HUES48 (cell line): ENCODE results near the gene CCDC185.
"Not testable (repeated sequence)": the region's sequence is repeated elsewhere in the genome, so short reads cannot be mapped to it uniquely, and the experiment has no call there.

Experiments used
- H3K27ac ChIP-seq: one replicate; pipeline ENCODE4 v1.7.0; 2013; ENCODE audit warnings: low read depth, low read length, inconsistent platforms
- H3K27me3 ChIP-seq: 2 replicates; pipeline ENCODE4 v1.6.1; 2013; ENCODE audit warnings: mild to moderate bottlenecking, low read length; ENCODE audit not compliant: control insufficient read depth, insufficient read depth
- H3K36me3 ChIP-seq: 2 replicates; pipeline ENCODE4 v1.6.1; 2013; ENCODE audit warnings: low read length; ENCODE audit not compliant: control insufficient read depth, insufficient read depth
- H3K4me1 ChIP-seq: 2 replicates; pipeline ENCODE4 v1.6.1; 2013; ENCODE audit warnings: mild to moderate bottlenecking, low read length; ENCODE audit not compliant: control insufficient read depth, insufficient read depth
- H3K4me3 ChIP-seq: 2 replicates; pipeline ENCODE4 v1.5.1; 2013; ENCODE audit warnings: mild to moderate bottlenecking, low read depth, low read length
- H3K9ac ChIP-seq: 2 replicates; pipeline ENCODE4 v1.6.1; 2013; ENCODE audit warnings: mild to moderate bottlenecking, low read depth, low read length, moderate library complexity
- H3K9me3 ChIP-seq: 2 replicates; pipeline ENCODE4 v1.6.1; 2013; ENCODE audit warnings: low read length; ENCODE audit not compliant: control insufficient read depth, insufficient read depth

The CCDC185 gene

DNA sequence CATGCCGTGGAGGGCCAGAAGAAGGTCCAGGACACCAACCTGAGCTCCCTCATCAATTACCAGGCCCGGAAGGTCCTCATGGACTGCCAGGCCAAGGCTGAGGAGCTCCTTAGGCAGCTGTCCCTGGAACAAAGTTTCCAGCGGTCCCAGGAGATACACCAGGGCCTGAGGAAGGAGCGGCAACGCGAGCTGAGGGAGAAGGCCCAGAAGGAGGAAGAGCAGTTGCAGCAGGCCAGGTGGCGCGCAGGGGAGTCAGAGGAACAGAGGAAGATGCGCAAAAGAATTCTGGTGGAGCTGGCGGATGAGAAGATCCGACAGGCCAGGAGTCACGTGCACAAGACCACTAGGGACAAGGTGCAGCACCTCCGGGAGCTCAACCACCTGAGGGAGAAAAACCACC lies 1.5 kb downstream of the CCDC185 start:
- Histone ChIP-seq H3K9me3 (no peaks in the 10 kb centered on the region), H3K4me3 (no peak overlapping the region), H3K9ac (no peak overlapping the region), H3K27ac (no peak overlapping the region), H3K4me1 (no peaks in the 10 kb centered on the region), H3K27me3 (peaks cover 17% of the 10 kb centered on the region), H3K36me3 (no peaks in the 10 kb centered on the region)

DNA sequence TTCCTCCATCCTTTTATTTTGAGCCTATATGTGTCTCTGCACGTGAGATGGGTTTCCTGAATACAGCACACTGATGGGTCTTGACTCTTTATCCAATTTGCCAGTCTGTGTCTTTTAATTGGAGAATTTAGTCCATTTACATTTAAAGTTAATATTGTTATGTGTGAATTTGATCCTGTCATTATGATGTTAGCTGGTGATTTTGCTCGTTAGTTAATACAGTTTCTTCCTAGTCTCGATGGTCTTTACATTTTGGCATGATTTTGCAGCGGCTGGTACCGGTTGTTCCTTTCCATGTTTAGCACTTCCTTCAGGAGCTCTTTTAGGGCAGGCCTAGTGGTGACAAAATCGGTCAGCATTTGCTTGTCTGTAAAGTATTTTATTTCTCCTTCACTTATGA lies 6.2 kb downstream of the CCDC185 start:
- H3K9me3 ChIP-seq, H3K27ac ChIP-seq, H3K9ac ChIP-seq, H3K4me1 ChIP-seq, H3K4me3 ChIP-seq, H3K27me3 ChIP-seq, H3K36me3 ChIP-seq: not testable (repeated sequence)

DNA sequence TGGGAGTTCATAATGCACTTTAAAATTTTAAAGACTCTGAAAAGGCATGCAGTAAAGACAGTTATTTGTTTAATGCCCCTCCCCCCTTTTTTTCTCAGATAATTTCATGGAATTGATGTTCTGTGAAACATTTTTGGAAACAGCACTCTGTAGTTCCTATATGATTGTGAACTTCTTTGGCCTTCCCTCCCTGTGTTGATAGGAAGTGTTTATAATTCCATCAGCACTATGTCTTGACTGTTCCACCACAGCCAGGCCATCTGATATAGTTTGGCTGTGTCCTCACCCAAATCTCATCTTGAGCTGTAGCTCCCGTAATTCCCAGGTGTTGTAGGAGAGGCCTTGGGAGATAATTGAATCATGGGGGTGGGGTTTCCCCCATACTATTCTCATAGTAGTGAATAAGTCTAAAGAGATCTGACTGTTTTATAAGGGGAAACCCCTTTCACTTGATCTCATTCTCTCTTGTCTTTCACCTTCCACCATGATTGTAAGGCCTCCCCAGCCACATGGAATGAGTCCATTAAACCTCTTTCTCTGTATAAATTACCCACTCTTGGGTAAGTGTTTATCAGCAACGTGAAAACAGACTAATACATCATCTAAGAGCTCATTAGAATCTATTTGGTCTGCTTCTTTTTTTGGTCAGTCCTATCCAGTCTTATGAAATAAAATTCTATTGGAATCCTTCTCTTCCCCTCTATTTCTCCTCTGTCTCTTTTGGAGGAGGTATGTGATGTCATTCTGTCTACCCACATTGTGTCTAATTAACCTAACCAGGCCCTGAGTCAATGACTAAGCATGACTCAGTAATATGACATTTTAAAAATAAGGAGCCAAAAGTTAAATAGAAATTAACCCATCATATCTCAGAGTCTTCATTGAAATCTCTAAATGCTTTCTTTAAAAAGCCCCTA lies 8.9 kb downstream of the CCDC185 start:
- H3K4me3 ChIP-seq: no peak overlapping the region
- no peak overlapping the region for H3K9ac ChIP-seq

DNA sequence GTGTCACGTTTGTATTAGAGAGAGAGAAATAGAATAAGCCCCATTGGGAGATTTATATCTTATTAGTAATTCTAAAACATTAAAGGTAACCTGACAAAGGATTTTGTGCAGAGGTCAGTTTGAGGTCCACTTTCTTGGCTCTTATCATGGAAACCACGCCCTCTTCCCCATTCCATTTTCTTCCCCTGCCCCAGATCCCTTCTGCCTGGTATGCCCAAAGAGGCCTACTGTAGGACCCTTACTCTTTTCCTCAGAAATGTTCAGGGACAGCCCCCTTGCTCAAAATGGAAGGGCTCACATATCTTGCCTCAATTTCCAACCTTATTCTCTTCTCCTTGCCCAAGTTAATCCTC lies 9.6 kb downstream of the CCDC185 start:
- H3K36me3 ChIP-seq: no peaks in the 10 kb centered on the region
- no peaks in the 10 kb centered on the region for H3K4me1 ChIP-seq
- H3K27ac ChIP-seq: no peak overlapping the region
- H3K27me3 ChIP-seq: no peaks in the 10 kb centered on the region
- no peak overlapping the region for H3K4me3 ChIP-seq
- H3K9ac ChIP-seq: no peak overlapping the region
- no peaks in the 10 kb centered on the region for H3K9me3 ChIP-seq

More for the DNA sequence above, 8.9 kb downstream of the CCDC185 start:
- Histone ChIP-seq H3K4me1 (no peaks in the 10 kb centered on the region), H3K36me3 (no peaks in the 10 kb centered on the region), H3K27ac (no peak overlapping the region), H3K27me3 (no peaks in the 10 kb centered on the region), H3K9me3 (no peaks in the 10 kb centered on the region)

DNA sequence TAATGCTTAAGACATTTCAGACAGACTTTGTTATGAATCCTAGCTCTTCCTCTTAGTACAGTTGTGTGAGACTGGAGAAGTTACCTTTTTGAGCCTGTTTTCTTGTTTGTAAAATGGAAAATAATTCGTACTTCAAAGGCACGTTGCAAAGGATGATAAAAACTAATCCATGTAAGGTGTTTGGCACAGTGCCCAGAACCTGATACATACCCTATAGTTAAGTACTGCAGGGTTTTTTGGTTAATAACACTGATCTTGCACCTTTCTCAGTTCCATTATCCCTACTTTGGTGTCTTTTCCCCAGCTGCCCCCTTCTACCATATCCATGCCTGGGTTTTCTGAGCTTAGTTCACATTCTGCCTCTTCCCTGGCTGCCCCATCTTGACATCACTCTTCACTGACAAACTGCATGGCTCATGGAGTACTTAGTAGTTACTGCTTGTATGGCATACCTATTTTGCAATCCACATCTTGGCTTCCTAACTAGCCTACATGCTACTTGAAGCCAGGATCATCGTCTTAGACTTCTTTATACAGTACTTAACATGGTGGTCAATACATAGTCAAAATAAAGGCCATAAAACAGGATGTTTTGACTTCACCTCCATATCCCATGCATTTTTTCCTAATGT lies 10.1 kb downstream of the CCDC185 start:
- Histone ChIP-seq H3K4me3 (no peak overlapping the region), H3K27me3 (no peaks in the 10 kb centered on the region), H3K9me3 (no peaks in the 10 kb centered on the region), H3K36me3 (no peaks in the 10 kb centered on the region), H3K27ac (no peak overlapping the region), H3K4me1 (no peaks in the 10 kb centered on the region), H3K9ac (no peak overlapping the region)

DNA sequence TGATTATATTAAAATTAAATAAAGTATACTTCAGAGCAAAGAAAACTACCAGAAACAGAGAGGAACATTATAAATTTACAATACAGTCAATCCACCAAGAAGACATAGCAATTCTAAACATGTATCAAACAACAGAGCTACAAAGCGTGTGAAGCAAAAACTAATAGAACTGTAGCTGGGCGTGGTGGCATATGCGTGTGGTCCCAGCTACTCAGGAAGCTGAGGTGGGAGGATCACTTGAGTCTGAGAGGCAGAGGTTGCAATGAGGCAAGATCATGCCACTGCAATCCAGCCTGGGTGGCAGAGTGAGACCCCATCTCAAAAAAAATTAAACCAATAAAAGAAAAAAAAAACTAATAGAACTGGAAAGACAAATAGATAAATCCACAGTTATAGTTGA lies 12.3 kb downstream of the CCDC185 start:
- no peaks in the 10 kb centered on the region for H3K9me3 ChIP-seq
- H3K27me3 ChIP-seq: no peaks in the 10 kb centered on the region
- no peak overlapping the region for H3K27ac ChIP-seq
- no peaks in the 10 kb centered on the region for H3K36me3 ChIP-seq
- H3K4me1 ChIP-seq: no peaks in the 10 kb centered on the region
- no peak overlapping the region for H3K4me3 ChIP-seq
- no peak overlapping the region for H3K9ac ChIP-seq

DNA sequence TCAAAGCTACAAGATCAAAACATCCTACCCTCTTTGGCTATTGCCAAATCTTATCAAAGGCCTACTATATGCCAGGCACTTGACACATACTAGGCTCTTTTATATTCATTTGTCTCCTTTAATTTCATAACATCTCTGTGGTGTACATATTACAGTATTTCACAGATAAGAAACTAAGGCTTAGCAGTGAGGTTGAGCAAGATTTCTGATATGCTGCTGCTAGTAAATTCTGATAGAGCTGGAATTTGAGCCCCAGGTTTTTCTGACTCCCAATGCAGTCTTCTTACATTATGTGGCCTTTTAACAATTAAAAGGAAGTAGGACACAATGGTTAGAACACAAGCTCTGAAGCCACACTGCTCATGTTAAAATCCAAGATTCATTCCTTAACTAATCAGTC lies 16.8 kb downstream of the CCDC185 start:
- Histone ChIP-seq H3K9me3 (no peaks in the 10 kb centered on the region), H3K4me3 (no peak overlapping the region), H3K9ac (no peak overlapping the region), H3K27me3 (no peaks in the 10 kb centered on the region), H3K27ac (no peak overlapping the region), H3K4me1 (no peaks in the 10 kb centered on the region), H3K36me3 (no peaks in the 10 kb centered on the region)

DNA sequence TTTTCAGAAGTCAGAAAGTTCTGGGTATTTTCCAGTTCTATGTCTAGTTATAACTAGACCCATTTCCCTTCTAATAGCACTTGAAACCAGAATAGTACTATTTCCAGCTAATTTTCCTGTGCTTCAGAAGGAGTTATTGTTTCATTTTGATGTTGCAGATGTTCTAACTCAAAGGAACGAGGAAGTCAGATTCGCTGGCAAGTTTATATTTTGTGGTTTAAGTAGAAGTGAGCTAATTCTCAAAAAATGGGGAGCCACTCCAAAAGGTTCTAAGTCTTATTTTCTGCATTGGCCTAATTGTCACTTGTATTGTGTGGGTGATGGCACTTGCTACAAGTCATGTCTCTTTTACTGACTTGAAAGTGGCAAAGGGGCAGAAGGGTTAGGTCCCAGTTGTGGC lies 18.1 kb downstream of the CCDC185 start:
- Histone ChIP-seq H3K4me1 (no peaks in the 10 kb centered on the region), H3K9me3 (no peaks in the 10 kb centered on the region), H3K36me3 (no peaks in the 10 kb centered on the region), H3K27me3 (no peaks in the 10 kb centered on the region), H3K9ac (no peak overlapping the region), H3K4me3 (no peak overlapping the region), H3K27ac (no peak overlapping the region)

DNA sequence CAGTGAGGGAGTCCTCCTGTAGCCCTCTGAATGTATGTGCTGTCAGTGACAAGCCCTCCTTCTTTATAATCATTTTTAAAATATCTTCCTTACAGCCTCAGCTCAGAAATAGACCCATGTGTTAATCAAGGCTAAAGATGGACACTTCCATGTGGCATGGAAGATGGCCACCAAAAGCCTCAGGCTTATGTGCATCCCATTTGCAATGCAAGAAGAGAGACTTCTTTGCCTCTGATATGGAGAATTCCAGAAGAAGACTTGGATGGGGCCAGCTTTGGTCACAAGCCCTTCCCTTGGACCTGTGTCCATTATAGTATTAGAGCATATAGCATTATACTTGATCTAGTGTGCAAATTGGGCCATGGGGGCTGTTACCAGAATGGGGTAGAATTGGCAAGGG lies 18.5 kb downstream of the CCDC185 start:
- H3K9ac ChIP-seq: no peak overlapping the region
- no peaks in the 10 kb centered on the region for H3K36me3 ChIP-seq
- H3K27me3 ChIP-seq: no peaks in the 10 kb centered on the region
- H3K4me3 ChIP-seq: no peak overlapping the region
- H3K9me3 ChIP-seq: no peaks in the 10 kb centered on the region
- H3K27ac ChIP-seq: no peak overlapping the region
- no peaks in the 10 kb centered on the region for H3K4me1 ChIP-seq

DNA sequence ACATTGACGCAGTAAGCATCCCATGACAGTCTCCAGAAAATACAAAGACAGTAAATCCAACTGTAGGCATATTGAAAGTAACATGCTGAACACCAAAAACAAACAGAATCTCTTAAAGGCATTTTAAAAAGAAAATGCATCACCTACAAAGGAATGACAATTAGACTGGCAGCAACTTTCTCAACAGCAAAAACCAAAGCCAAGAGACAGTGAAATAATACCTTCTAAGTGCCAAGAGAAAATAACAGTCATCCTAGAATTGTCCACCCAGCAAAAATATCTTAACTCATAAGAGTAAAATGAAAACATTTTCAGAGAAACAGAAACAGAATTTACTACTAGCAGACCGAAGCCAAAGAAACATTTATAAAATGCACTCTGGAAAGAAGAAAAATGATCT lies 20.0 kb downstream of the CCDC185 start:
- H3K9ac ChIP-seq: no peak overlapping the region

DNA sequence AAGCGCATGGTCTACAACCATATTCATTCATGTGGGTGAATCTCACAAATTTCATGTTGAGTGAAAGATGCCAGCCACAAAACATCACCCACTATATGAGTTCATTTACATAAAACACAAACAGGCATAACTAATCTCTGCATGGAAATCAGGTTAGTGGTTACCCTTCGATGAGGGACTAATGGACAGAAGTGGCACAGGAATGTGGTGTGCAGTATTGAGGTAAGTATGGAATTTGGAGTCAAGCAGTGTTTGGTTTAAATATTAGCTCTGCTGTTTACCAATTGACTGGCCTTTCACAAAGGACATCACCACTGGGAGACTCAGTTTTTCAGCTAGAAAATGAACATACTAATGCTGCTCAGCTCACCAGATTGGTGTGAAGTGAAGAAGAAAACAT lies 24.2 kb downstream of the CCDC185 start:
- H3K4me3 ChIP-seq: no peak overlapping the region
- no peaks in the 10 kb centered on the region for H3K36me3 ChIP-seq
- no peak overlapping the region for H3K27ac ChIP-seq
- H3K9ac ChIP-seq: no peak overlapping the region
- H3K9me3 ChIP-seq: no peaks in the 10 kb centered on the region
- H3K4me1 ChIP-seq: peaks cover 6% of the 10 kb centered on the region; the same call in 1 of the 2 replicates
- no peaks in the 10 kb centered on the region for H3K27me3 ChIP-seq

More for the DNA sequence above, 20.0 kb downstream of the CCDC185 start:
- Histone ChIP-seq H3K4me1 (peaks cover under 1% of the 10 kb centered on the region; the same call in 1 of the 2 replicates), H3K4me3 (no peak overlapping the region), H3K27ac (no peak overlapping the region), H3K36me3 (no peaks in the 10 kb centered on the region), H3K27me3 (no peaks in the 10 kb centered on the region), H3K9me3 (no peaks in the 10 kb centered on the region)
